Activated B cell treated with CpG ODN at 0.5 μM for 24 hours (primary cell): ENCODE data around the gene CMAS. TPM values are rescaled to one million over a fixed set of nuclear protein-coding genes. Genes with fewer than 3 reads are reported as not detected.

Source experiments
- ATAC-seq: fragments of 200-7000 bp; cut with Tn5 transposase; one replicate; pipeline ENCODE4 v1.10.0; 2021; ENCODE audit warnings: low read depth, mild to moderate bottlenecking, moderate library complexity
- CTCF ChIA-PET: fragments of 350-600 bp; sonication (Branson Sonifier 250); formaldehyde crosslinking; loops from one replicate; lab custom pipeline; 2021; ENCODE audit warnings: antibody characterized with exemption; lab: Charles Lee
- POLR2A ChIA-PET: fragments of 350-600 bp; sonication (Branson Sonifier 250); formaldehyde crosslinking; loops from one replicate; lab custom pipeline; 2021; ENCODE audit warnings: antibody characterized with exemption; lab: Charles Lee
- DNase-seq: peaks from one replicate; pipeline ENCODE4 v3.0.0; 2022
- H3K27ac Mint-ChIP-seq: one replicate; pipeline ENCODE4 v1.8.0; 2020; ENCODE audit warnings: mixed read lengths
- H3K27me3 Mint-ChIP-seq: one replicate; pipeline ENCODE4 v1.8.0; 2021; ENCODE audit warnings: mixed read lengths
- H3K36me3 Mint-ChIP-seq: one replicate; pipeline ENCODE4 v1.8.0; 2021; ENCODE audit warnings: low read depth, mixed read lengths
- H3K4me1 Mint-ChIP-seq: one replicate; pipeline ENCODE4 v1.8.0; 2021; ENCODE audit warnings: mixed read lengths
- H3K4me3 Mint-ChIP-seq: one replicate; pipeline ENCODE4 v1.8.0; 2020; ENCODE audit warnings: mild to moderate bottlenecking, mixed read lengths
- H3K9me3 Mint-ChIP-seq: one replicate; pipeline ENCODE4 v1.8.0; 2020; ENCODE audit warnings: mixed read lengths
- intact Hi-C: fragments of 100-400 bp; cut with micrococcal nuclease; formaldehyde crosslinking; loops from one replicate; pipeline ENCODE4 v1.15.1; 2024
- total RNA-seq: library from RNA; stranded (reverse); gene quantifications from 2 replicates; pipeline ENCODE4 v1.2.3, GENCODE V29; 2022
- TF ChIP-seq, protein P1 (sequence below): fragments of 200-600 bp; IDR thresholded peaks from one replicate; pipeline ENCODE4 v1.8.0; 2022; ENCODE audit warnings: antibody characterized with exemption, mild to moderate bottlenecking

Gene CMAS
- total RNA-seq, 1 donor from 2014 or later = 15.8 TPM

DNA sequence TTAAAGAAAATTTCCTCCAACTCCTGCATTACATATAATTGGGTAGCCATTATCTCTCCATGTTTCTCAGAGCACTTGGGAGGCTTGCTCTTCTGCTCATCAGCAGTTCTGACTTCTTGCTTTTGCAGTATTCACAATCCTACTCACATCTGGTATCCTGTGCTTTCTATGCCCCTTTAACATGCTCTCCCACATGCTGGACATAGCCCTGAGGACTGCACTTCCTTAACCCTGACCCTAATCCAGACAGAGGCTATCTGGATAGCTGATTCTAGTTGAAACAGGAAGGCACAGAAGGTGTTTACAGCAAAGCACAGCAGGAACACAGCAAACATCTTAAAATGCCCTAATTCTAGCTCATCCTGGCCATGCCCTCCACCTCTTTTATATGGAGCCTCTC lies 7.3 kb upstream of the CMAS start:
- no peaks in the 10 kb centered on the region for H3K4me1 Mint-ChIP-seq
- ATAC-seq = no peak
- POLR2A ChIA-PET = no interaction called here
- H3K27me3 Mint-ChIP-seq = peaks cover 16% of the 10 kb centered on the region
- TF ChIP-seq, protein P1, sequence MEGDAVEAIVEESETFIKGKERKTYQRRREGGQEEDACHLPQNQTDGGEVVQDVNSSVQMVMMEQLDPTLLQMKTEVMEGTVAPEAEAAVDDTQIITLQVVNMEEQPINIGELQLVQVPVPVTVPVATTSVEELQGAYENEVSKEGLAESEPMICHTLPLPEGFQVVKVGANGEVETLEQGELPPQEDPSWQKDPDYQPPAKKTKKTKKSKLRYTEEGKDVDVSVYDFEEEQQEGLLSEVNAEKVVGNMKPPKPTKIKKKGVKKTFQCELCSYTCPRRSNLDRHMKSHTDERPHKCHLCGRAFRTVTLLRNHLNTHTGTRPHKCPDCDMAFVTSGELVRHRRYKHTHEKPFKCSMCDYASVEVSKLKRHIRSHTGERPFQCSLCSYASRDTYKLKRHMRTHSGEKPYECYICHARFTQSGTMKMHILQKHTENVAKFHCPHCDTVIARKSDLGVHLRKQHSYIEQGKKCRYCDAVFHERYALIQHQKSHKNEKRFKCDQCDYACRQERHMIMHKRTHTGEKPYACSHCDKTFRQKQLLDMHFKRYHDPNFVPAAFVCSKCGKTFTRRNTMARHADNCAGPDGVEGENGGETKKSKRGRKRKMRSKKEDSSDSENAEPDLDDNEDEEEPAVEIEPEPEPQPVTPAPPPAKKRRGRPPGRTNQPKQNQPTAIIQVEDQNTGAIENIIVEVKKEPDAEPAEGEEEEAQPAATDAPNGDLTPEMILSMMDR = no peak
- no peak overlapping the region for H3K27ac Mint-ChIP-seq
- H3K36me3 Mint-ChIP-seq = no peaks in the 10 kb centered on the region
- intact Hi-C loops = no loop called here
- CTCF ChIA-PET = no interaction called here
- H3K4me3 Mint-ChIP-seq = no peak overlapping the region
- H3K9me3 Mint-ChIP-seq = peaks cover 2% of the 10 kb centered on the region
- DNase-seq = no peak

- Mint-ChIP-seq H3K36me3 (no peaks in the 10 kb centered on the region), H3K27me3 (peaks cover 16% of the 10 kb centered on the region), H3K4me3 (no peak overlapping the region), H3K27ac (no peak overlapping the region), H3K9me3 (peaks cover 2% of the 10 kb centered on the region), H3K4me1 (no peaks in the 10 kb centered on the region)
- ChIA-PET CTCF (no interaction called here), POLR2A (no interaction called here)
- TF ChIP-seq, protein P1 = no peak
- ATAC-seq = no peak
- no peak for DNase-seq
- intact Hi-C loops = no loop called here
Observed at GRCh38 chr12:22039361-22039760, 6.7 kb upstream of the CMAS start.

DNA sequence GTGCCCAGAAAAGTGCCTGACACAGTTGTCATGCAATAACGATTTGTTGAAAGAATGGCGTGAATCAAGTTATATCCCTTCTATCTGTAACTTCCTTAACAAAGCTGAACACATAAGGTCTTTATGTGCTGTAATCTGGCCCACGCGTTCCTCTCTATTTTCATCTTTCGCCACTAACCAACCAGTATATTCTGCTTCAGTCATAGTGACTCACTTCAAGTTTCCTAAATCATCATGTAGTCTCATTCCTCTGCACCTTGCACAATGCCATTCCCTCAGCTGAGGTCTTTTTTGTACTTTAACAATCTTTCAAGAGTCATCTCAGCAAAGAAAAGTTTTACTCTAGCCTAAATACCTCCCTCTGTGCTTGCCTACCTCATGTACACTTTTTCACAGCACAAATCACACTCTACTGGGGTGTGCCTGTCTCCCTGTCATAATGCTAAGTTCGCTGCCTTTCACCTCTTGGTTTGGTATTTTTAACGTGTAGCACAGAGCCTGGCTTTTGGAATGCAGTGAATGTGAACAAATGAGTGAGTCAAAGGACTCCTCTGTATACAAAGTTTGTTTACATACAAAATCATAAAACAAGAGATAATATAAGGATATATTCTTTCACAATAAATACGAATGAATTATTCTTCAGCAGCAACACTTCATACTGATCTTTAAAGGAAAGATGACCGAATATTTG lies 2.9 kb upstream of the CMAS start:
- ATAC-seq (no peak), DNase-seq (no peak)
- peaks cover 1% of the 10 kb centered on the region for H3K9me3 Mint-ChIP-seq
- no peak overlapping the region for H3K27ac Mint-ChIP-seq
- POLR2A ChIA-PET = no interaction called here
- CTCF ChIA-PET = no interaction called here
- intact Hi-C loops = no loop called here
- peaks cover 16% of the 10 kb centered on the region for H3K27me3 Mint-ChIP-seq
- H3K4me3 Mint-ChIP-seq = no peak overlapping the region
- H3K36me3 Mint-ChIP-seq = peaks cover 3% of the 10 kb centered on the region
- TF ChIP-seq, protein P1 = no peak
- H3K4me1 Mint-ChIP-seq = peaks cover 13% of the 10 kb centered on the region

DNA sequence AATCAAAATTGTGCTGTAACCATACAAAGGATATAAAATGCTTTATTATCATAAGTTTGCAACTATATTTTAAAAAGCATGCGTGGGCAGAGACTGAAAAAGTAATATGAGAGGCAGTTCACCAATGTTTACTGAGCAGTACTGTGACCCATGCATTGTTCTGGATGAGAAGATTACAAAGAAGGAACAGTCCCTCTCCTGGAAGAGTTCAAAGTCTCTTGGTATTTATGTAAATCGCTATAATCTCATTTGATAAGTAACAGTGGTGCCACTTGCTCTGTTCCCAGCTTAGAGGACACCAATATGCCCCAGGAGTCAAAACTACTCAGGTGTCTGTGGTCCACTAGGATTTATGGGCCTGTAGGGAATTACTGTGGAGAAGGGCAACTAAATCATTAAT lies 2.1 kb upstream of the CMAS start:
- no peak for DNase-seq
- TF ChIP-seq, protein P1 = no peak
- Mint-ChIP-seq H3K9me3 (no peaks in the 10 kb centered on the region), H3K36me3 (peaks cover 4% of the 10 kb centered on the region), H3K27ac (no peak overlapping the region), H3K4me1 (peaks cover 13% of the 10 kb centered on the region), H3K4me3 (no peak overlapping the region), H3K27me3 (peaks cover 12% of the 10 kb centered on the region)
- no peak for ATAC-seq
- CTCF ChIA-PET = no interaction called here
- intact Hi-C loops = no loop called here
- POLR2A ChIA-PET = no interaction called here

DNA sequence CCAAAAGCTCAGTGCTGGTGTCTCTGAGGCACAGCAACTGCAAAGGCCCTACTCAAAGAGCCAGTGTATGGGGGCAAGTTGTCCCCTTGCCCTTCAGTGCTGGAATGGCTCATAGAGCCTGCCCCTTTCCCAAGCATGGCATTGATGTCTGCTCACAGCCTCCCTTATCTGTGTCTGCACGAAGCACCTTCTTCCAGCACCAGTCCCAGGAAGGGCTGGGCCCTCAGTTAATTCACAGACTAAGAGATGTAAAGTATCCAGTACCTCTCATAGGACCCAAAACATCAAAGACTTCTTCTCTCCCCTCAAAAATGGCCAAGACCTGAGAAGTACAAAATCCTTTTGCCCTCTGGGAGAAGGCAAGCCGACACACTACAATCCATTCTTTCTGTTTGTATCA lies 1.6 kb upstream of the CMAS start:
- POLR2A ChIA-PET = no interaction called here
- intact Hi-C loops = no loop called here
- H3K27ac Mint-ChIP-seq = no peak overlapping the region
- no peak overlapping the region for H3K4me3 Mint-ChIP-seq
- DNase-seq (no peak), ATAC-seq (no peak)
- H3K36me3 Mint-ChIP-seq = peaks cover 7% of the 10 kb centered on the region
- H3K9me3 Mint-ChIP-seq = no peaks in the 10 kb centered on the region
- TF ChIP-seq, protein P1 = no peak
- CTCF ChIA-PET = no interaction called here
- peaks cover 13% of the 10 kb centered on the region for H3K4me1 Mint-ChIP-seq
- peaks cover 12% of the 10 kb centered on the region for H3K27me3 Mint-ChIP-seq
